HEK293 (cell line): ENCODE measurements around the gene EPAS1.

ENCODE experiments used
- CTCF ChIA-PET: fragments of 350-600 bp; formaldehyde crosslinking; extraction: SDS; loops from one replicate; lab custom pipeline; 2021; ENCODE audit warnings: antibody characterized with exemption; lab: Yijun Ruan, JAX
- POLR2A ChIA-PET: fragments of 300-600 bp; formaldehyde crosslinking; extraction: SDS; loops from one replicate; lab custom pipeline; 2020; ENCODE audit warnings: antibody characterized with exemption, inconsistent platforms; lab: Yijun Ruan, JAX
- H3K27ac ChIP-seq: fragments of 200-500 bp; sonication (Bioruptor generic); 2 replicates; pipeline ENCODE4 v1.5.1; 2014; ENCODE audit warnings: low read depth, low read length, control low read depth, inconsistent platforms; ENCODE audit errors: extremely low read depth
- H3K36me3 ChIP-seq, 2 experiments: fragments of 200-500 bp in 1 of 2; sonication (Bioruptor generic) in 1 of 2; 1 replicate in 1 of 2; 2 replicates in 1 of 2; pipeline ENCODE4 v1.5.1; 2014 to 2017; ENCODE audit warnings: inconsistent platforms in 2 of 2, low read length in 2 of 2; ENCODE audit not compliant: control insufficient read depth in 2 of 2, insufficient read depth in 1 of 2
- H3K4me1 ChIP-seq: fragments of 200-500 bp; sonication (Bioruptor generic); 2 replicates; pipeline ENCODE4 v1.5.1; 2014; ENCODE audit warnings: mild to moderate bottlenecking, low read length, inconsistent platforms; ENCODE audit not compliant: control insufficient read depth, insufficient read depth
- H3K4me3 ChIP-seq: 2 replicates; pipeline ENCODE4 v1.5.1; 2011; ENCODE audit warnings: low read depth, mild to moderate bottlenecking, control low read depth, low read length, moderate library complexity
- H3K9me3 ChIP-seq: fragments of 200-500 bp; sonication (Bioruptor generic); 2 replicates; pipeline ENCODE4 v1.5.1; 2014; ENCODE audit warnings: low read depth, low read length, inconsistent platforms; ENCODE audit not compliant: control insufficient read depth, insufficient read depth
- FEZF1 ChIP-seq: fragments of 450-650 bp; formaldehyde crosslinking; IDR thresholded peaks from 2 replicates; pipeline ENCODE4 v1.5.1; 2016; ENCODE audit warnings: missing biosample characterization, missing genetic modification characterization
- GLIS1 ChIP-seq: fragments of 450-650 bp; formaldehyde crosslinking; IDR thresholded peaks from 2 replicates; pipeline ENCODE4 v1.5.1; 2016; ENCODE audit warnings: missing biosample characterization, missing genetic modification characterization
- IKZF3 ChIP-seq: fragments of 450-650 bp; IDR thresholded peaks from 2 replicates; pipeline ENCODE4 v1.5.0; 2018; ENCODE audit warnings: missing biosample characterization, mild to moderate bottlenecking, missing genetic modification characterization, moderate library complexity
- INSM2 ChIP-seq: fragments of 450-650 bp; formaldehyde crosslinking; IDR thresholded peaks from 2 replicates; pipeline ENCODE4 v1.5.1; 2016; ENCODE audit warnings: missing biosample characterization, missing genetic modification characterization
- YY2 ChIP-seq: fragments of 450-650 bp; formaldehyde crosslinking; IDR thresholded peaks from 2 replicates; pipeline ENCODE4 v1.5.1; 2016; ENCODE audit warnings: missing biosample characterization, missing genetic modification characterization
- ZBTB44 ChIP-seq: fragments of 450-650 bp; IDR thresholded peaks from 2 replicates; pipeline ENCODE4 v1.5.1; 2018; ENCODE audit warnings: missing biosample characterization, mild to moderate bottlenecking, missing genetic modification characterization
- ZEB2 ChIP-seq: fragments of 450-650 bp; formaldehyde crosslinking; IDR thresholded peaks from 2 replicates; pipeline ENCODE4 v1.5.1; 2016; ENCODE audit warnings: missing biosample characterization, missing genetic modification characterization
- ZNF10 ChIP-seq: fragments of 450-650 bp; formaldehyde crosslinking; IDR thresholded peaks from 2 replicates; pipeline ENCODE4 v1.5.1; 2017; ENCODE audit warnings: missing biosample characterization, missing genetic modification characterization
- ZNF112 ChIP-seq: fragments of 450-650 bp; formaldehyde crosslinking; IDR thresholded peaks from 2 replicates; pipeline ENCODE4 v1.5.0; 2017; ENCODE audit warnings: missing biosample characterization, missing genetic modification characterization
- ZNF155 ChIP-seq: fragments of 450-650 bp; formaldehyde crosslinking; IDR thresholded peaks from 2 replicates; pipeline ENCODE4 v1.5.1; 2016; ENCODE audit warnings: missing biosample characterization, missing genetic modification characterization
- ZNF157 ChIP-seq: fragments of 450-650 bp; formaldehyde crosslinking; IDR thresholded peaks from 2 replicates; pipeline ENCODE4 v1.5.1; 2016; ENCODE audit warnings: missing biosample characterization, missing genetic modification characterization
- ZNF19 ChIP-seq: fragments of 450-650 bp; formaldehyde crosslinking; IDR thresholded peaks from 2 replicates; pipeline ENCODE4; 2016; ENCODE audit warnings: missing biosample characterization, missing genetic modification characterization, low read depth
- ZNF24 ChIP-seq: fragments of 450-650 bp; formaldehyde crosslinking; IDR thresholded peaks from 2 replicates; pipeline ENCODE4 v1.5.1; 2016; ENCODE audit warnings: missing biosample characterization, missing genetic modification characterization
- ZNF248 ChIP-seq: fragments of 450-650 bp; formaldehyde crosslinking; IDR thresholded peaks from 2 replicates; pipeline ENCODE4 v1.5.1; 2017; ENCODE audit warnings: missing biosample characterization, missing genetic modification characterization
- ZNF274 ChIP-seq, 2 experiments: fragments of 200-500 bp in 1 of 2; fragments of 450-650 bp in 1 of 2; sonication (Bioruptor generic) in 1 of 2; formaldehyde crosslinking in 1 of 2; IDR thresholded peaks; 2 replicates each; pipeline versions ENCODE4 v1.5.1 to v1.6.1; 2014 to 2016; ENCODE audit warnings: borderline replicate concordance in 1 of 2, inconsistent platforms in 1 of 2, low read length in 1 of 2, missing biosample characterization in 1 of 2, missing genetic modification characterization in 1 of 2
- ZNF324 ChIP-seq: fragments of 450-650 bp; formaldehyde crosslinking; IDR thresholded peaks from 2 replicates; pipeline ENCODE4 v1.5.1; 2016; ENCODE audit warnings: missing biosample characterization, missing genetic modification characterization
- ZNF391 ChIP-seq: fragments of 450-650 bp; formaldehyde crosslinking; IDR thresholded peaks from 2 replicates; pipeline ENCODE4 v1.5.1; 2016; ENCODE audit warnings: low read depth, missing biosample characterization, missing genetic modification characterization, borderline replicate concordance
- ZNF394 ChIP-seq: fragments of 450-650 bp; formaldehyde crosslinking; IDR thresholded peaks from 2 replicates; pipeline ENCODE4 v1.5.1; 2016; ENCODE audit warnings: missing biosample characterization, missing genetic modification characterization, mild to moderate bottlenecking, moderate library complexity, borderline replicate concordance
- ZNF600 ChIP-seq: fragments of 450-650 bp; formaldehyde crosslinking; IDR thresholded peaks from 2 replicates; pipeline ENCODE4 v1.5.1; 2016; ENCODE audit warnings: missing biosample characterization, missing genetic modification characterization
- ZNF76 ChIP-seq: fragments of 450-650 bp; formaldehyde crosslinking; IDR thresholded peaks from 2 replicates; pipeline ENCODE4; 2016; ENCODE audit warnings: low read depth, missing biosample characterization, missing genetic modification characterization, borderline replicate concordance
- ZNF777 ChIP-seq: fragments of 450-650 bp; formaldehyde crosslinking; IDR thresholded peaks from 2 replicates; pipeline ENCODE4 v1.5.1; 2017; ENCODE audit warnings: missing biosample characterization, missing genetic modification characterization, borderline replicate concordance
- ZNF837 ChIP-seq: fragments of 450-650 bp; formaldehyde crosslinking; IDR thresholded peaks from 2 replicates; pipeline ENCODE4 v1.5.1; 2016; ENCODE audit warnings: missing biosample characterization, missing genetic modification characterization

The EPAS1 gene

DNA sequence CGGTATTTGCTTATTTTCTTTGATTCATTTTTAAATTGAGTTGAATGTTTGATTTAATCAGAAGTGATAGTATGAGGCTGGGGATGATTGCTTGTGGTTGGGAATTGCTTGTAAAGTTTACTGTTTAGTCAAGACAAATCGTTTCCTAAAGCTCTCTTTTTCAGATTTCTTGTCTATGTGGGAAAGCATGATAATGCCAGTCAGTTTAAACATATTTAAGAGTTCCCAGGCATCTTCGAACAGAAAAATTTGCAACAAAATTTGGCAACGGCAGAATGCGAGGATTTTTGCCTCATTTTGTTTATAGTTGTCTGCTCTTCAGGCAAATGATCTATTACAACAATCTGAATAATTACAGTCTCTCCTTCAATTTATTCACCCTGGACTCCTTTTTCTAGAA lies 22.5 kb downstream of the EPAS1 start (continued):
- TF ChIP-seq ZNF19: no peak
- TF ChIP-seq ZNF837: no peak
- no peak for TF ChIP-seq YY2 (tag by site-specific recombination)
- no peak for TF ChIP-seq ZNF248 (tag by site-specific recombination)
- TF ChIP-seq ZNF274 (IDR thresholded peaks at IDR 0.05; ENCODE audit: low read length): no peak
- no peak for TF ChIP-seq ZNF274 (tag by site-specific recombination; IDR thresholded peaks at IDR 0.05; ENCODE audit: borderline replicate concordance)

DNA sequence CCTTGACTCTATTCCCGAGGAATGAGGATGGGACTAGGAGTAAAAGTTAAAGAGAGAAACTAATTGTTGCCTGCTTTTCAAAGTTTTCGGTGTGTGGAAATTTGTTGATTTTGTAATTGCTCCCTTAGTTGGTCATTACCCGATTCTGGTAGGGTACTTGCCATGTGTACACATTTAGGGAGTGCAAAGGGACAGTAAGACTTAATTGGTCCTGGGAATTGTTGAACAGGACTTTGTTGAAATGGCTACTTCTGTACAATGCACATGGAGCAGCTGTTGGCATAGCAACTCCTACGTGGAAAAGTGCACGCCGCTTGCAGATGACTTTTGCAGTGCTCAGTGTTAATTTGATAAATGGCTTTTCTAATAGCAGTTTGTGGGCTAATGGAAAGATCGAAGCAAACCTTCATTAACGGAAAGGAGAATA lies 22.9 kb downstream of the EPAS1 start:
- Histone ChIP-seq H3K9me3 (no peaks in the 10 kb centered on the region), H3K4me3 (no peak overlapping the region), H3K27ac (no peak overlapping the region), H3K36me3 (no peaks in the 10 kb centered on the region), H3K4me1 (no peaks in the 10 kb centered on the region; the same call in 1 of the 2 replicates)
- CTCF ChIA-PET: interaction anchor here (0.6 kb wide), 1 partner anchor 257 kb away, joined by 4 read pairs; no protein-coding TSS in a partner anchor
- TF ChIP-seq ZNF24 (no peak), ZNF324 (tag by site-specific recombination) (no peak)
- POLR2A ChIA-PET: no interaction called here

DNA sequence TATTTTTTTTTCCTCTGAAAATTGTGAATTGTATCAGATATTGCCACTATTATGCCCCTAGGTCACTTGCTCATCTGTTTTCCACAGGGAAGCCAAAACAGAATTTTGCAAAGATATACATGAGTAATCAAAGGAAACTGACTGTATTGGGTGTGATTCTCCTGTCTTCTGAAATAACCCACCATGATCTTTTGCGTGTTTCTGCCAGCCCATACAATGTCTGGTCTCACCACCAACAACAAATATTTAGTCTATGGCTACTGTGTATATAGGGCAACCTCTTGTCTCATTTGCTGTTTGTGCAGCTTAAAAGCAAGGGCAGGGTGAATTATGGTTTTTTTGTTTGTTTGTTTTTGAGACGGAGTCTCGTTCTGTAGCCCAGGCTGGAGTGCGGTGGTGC lies 26.5 kb downstream of the EPAS1 start:
- Histone ChIP-seq H3K4me1 (no peaks in the 10 kb centered on the region; the same call in 1 of the 2 replicates), H3K4me3 (no peak overlapping the region), H3K27ac (no peak overlapping the region)
- TF ChIP-seq ZNF112 (no peak), IKZF3 (no peak), ZNF76 (tag by site-specific recombination) (no peak), ZNF155 (tag by site-specific recombination) (no peak), ZNF157 (no peak), ZNF391 (tag by site-specific recombination) (no peak), INSM2 (no peak), GLIS1 (tag by site-specific recombination) (no peak), FEZF1 (tag by site-specific recombination) (no peak)
- TF ChIP-seq, all 188 proteins: peak for 0
- POLR2A ChIA-PET: no interaction called here
- no peaks in the 10 kb centered on the region for H3K9me3 ChIP-seq
- H3K36me3 ChIP-seq: no peaks in the 10 kb centered on the region
- CTCF ChIA-PET: no interaction called here

DNA sequence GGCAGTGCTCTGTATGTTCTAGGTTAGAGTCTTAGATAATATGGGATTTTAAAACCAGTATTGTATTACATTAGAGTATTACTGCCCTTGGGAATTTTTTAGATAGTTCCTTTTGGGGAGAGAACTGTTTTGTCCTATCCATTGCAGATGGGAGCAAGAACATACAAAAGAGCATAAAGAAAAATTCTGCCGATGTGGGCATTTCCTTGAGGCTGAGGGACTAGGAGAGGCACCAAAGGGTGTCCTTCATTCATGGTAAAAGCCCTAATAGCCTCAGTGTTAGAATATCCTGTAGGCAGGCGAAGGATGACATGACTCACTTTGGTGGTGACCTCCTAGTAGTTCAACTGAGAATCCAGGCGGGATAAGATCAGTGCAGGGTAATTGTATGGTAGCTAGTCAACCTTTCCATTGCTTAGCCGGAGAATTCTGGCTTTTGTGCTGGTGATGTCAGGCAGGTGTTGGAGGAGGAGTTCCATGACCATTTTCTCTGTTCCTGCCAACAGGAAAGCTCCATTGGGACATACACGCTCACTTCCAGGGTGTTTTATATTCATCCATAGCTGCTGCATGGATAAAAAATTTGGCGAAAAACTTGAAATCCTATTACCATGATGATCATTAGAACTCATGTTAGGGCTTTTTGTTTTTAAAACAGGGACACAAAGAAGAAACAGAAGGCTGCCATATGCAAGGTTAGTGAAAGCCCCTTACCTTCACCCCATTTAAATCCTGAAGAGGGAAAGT lies 28.1 kb downstream of the EPAS1 start:
- H3K27ac ChIP-seq: no peak overlapping the region
- TF ChIP-seq ZNF10 (tag by site-specific recombination) (no peak), ZEB2 (tag by site-specific recombination) (no peak), ZNF777 (no peak), ZNF600 (tag by site-specific recombination) (no peak), ZNF394 (no peak), ZBTB44 (tag by site-specific recombination) (no peak)
- TF ChIP-seq, all 188 proteins: peak for 0
- no peaks in the 10 kb centered on the region; the same call in 1 of the 2 replicates for H3K4me1 ChIP-seq
- H3K4me3 ChIP-seq: no peak overlapping the region
- ChIA-PET CTCF (interaction anchor here (0.5 kb wide), 1 partner anchor 9 kb away, joined by 3 read pairs; no protein-coding TSS in a partner anchor), POLR2A (no interaction called here)
- no peaks in the 10 kb centered on the region for H3K9me3 ChIP-seq
- no peaks in the 10 kb centered on the region for H3K36me3 ChIP-seq
